Brain microvascular endothelial cell (primary cell): ENCODE data around the gene ADAM12.

Experiments used
- DNase-seq: peaks from one replicate; pipeline ENCODE4 v3.0.0-alpha.2; 2020
- H3K27ac ChIP-seq: fragments of 250-450 bp; sonication (Bioruptor Pico); 2 replicates; pipeline ENCODE4 v1.5.1; 2020; ENCODE audit warnings: mild to moderate bottlenecking, moderate library complexity
- H3K27me3 ChIP-seq: fragments of 250-450 bp; sonication (Bioruptor Pico); replicated peaks from 2 replicates; pipeline ENCODE4 v1.5.1; 2020; ENCODE audit warnings: mild to moderate bottlenecking
- H3K36me3 ChIP-seq: fragments of 250-450 bp; sonication (Bioruptor Pico); replicated peaks from 2 replicates; pipeline ENCODE4 v1.5.1; 2020; ENCODE audit warnings: mild to moderate bottlenecking
- H3K4me3 ChIP-seq: 2 replicates; pipeline ENCODE4 v1.5.1; 2011; ENCODE audit warnings: low read depth, mild to moderate bottlenecking, control low read depth, low read length, moderate library complexity
- CTCF ChIP-seq: IDR thresholded peaks from 2 replicates; pipeline ENCODE4 v1.5.1; 2011; ENCODE audit warnings: low read depth, mild to moderate bottlenecking, moderate library complexity, low read length, control low read depth, inconsistent platforms; ENCODE audit errors: missing control alignments
- in situ Hi-C: cut with HindIII; loops from 2 replicates; pipeline ENCODE4 v1.10.0; 2017; ENCODE audit warnings: low sequenced_read_pairs, low pct_ligation_motif_present

The ADAM12 gene

GRCh38 chr10:126013489-126014281 is 374.6 kb downstream of the ADAM12 start:
- DNase-seq = peak; percentile 91
- Histone ChIP-seq H3K27ac (peak overlapping the region; percentile 63), H3K4me3 (no peak overlapping the region), H3K27me3 (no peaks in the 10 kb centered on the region), H3K36me3 (no peaks in the 10 kb centered on the region)
- in situ Hi-C loops = no loop called here
- no peak for TF ChIP-seq CTCF

- DNase-seq = peak; percentile 36
- no peaks in the 10 kb centered on the region for H3K27me3 ChIP-seq
- no peak for TF ChIP-seq CTCF
- H3K36me3 ChIP-seq = no peaks in the 10 kb centered on the region
- H3K27ac ChIP-seq = peak overlapping the region; percentile 63
- in situ Hi-C loops = no loop called here
- no peak overlapping the region for H3K4me3 ChIP-seq
Measured at GRCh38 chr10:126012485-126012884, 375.8 kb downstream of the ADAM12 start.

- in situ Hi-C loops = no loop called here
- TF ChIP-seq CTCF = no peak
- H3K27me3 ChIP-seq = no peaks in the 10 kb centered on the region
- no peak overlapping the region for H3K27ac ChIP-seq
- DNase-seq = no peak
- no peaks in the 10 kb centered on the region for H3K36me3 ChIP-seq
- H3K4me3 ChIP-seq = no peak overlapping the region
Measured at GRCh38 chr10:126011995-126012394, 376.3 kb downstream of the ADAM12 start.

GRCh38 chr10:126009650-126010049 is 378.6 kb downstream of the ADAM12 start:
- no peak for DNase-seq
- H3K27ac ChIP-seq = no peak overlapping the region
- TF ChIP-seq CTCF = no peak
- no peaks in the 10 kb centered on the region for H3K27me3 ChIP-seq
- in situ Hi-C loops = no loop called here
- no peak overlapping the region for H3K4me3 ChIP-seq
- no peaks in the 10 kb centered on the region for H3K36me3 ChIP-seq

GRCh38 chr10:126006906-126007305 is 381.4 kb downstream of the ADAM12 start:
- Histone ChIP-seq H3K27ac (no peak overlapping the region), H3K27me3 (no peaks in the 10 kb centered on the region), H3K4me3 (no peak overlapping the region), H3K36me3 (no peaks in the 10 kb centered on the region)
- in situ Hi-C loops = no loop called here
- TF ChIP-seq CTCF = no peak
- no peak for DNase-seq

GRCh38 chr10:126006264-126006663 is 382.0 kb downstream of the ADAM12 start:
- Histone ChIP-seq H3K27me3 (no peaks in the 10 kb centered on the region), H3K4me3 (no peak overlapping the region), H3K27ac (no peak overlapping the region), H3K36me3 (no peaks in the 10 kb centered on the region)
- no peak for TF ChIP-seq CTCF
- in situ Hi-C loops = no loop called here
- no peak for DNase-seq
